Stomach (tissue), 9 donors: ENCODE measurements around the gene C2orf92. TPM values are rescaled to one million over a fixed set of nuclear protein-coding genes. Genes with fewer than 3 reads are reported as not detected.

Source experiments
- DNase-seq, 2 donors: peaks; one replicate each; pipeline versions ENCODE4 v3.0.0 to v3.0.0-alpha.2; 2013 to 2019
- H3K27ac ChIP-seq, 5 donors: fragments of 200-600 bp in 4 of 5; sonication (generic) in 4 of 5; one replicate each; pipeline ENCODE4 v1.5.1; 2013 to 2019; ENCODE audit warnings: mild to moderate bottlenecking in 1 of 5, moderate library complexity in 1 of 5
- H3K27me3 ChIP-seq, 3 donors: fragments of 200-600 bp; sonication (generic); one replicate each; pipeline ENCODE4 v1.5.1; 2017 to 2019; ENCODE audit warnings: mixed run types in 1 of 3
- H3K36me3 ChIP-seq, 4 donors: fragments of 200-600 bp; sonication (generic); 1 replicate in 3 of 4; 2 replicates in 1 of 4; pipeline ENCODE4 v1.5.1; 2016 to 2019
- H3K4me1 ChIP-seq, 4 donors: fragments of 200-600 bp; sonication (generic); one replicate each; pipeline ENCODE4 v1.5.1; 2016 to 2019
- H3K4me3 ChIP-seq, 4 donors: fragments of 200-600 bp; sonication (generic) in 3 of 4; one replicate each; pipeline ENCODE4 v1.5.1; 2016 to 2019; ENCODE audit warnings: mild to moderate bottlenecking in 1 of 4
- H3K9me3 ChIP-seq, 4 donors: fragments of 200-600 bp; sonication (generic); one replicate each; pipeline ENCODE4 v1.5.1; 2016 to 2019
- CTCF ChIP-seq, 7 experiments: fragments of 450-650 bp in 4 of 7; fragments of 200-600 bp in 3 of 7; sonication (generic) in 3 of 7; IDR thresholded peaks; one replicate each; pipeline ENCODE4 v1.5.1; 2016 to 2019; ENCODE audit warnings: antibody characterized with exemption in 7 of 7, control low read depth in 2 of 7, mild to moderate bottlenecking in 1 of 7
- EP300 ChIP-seq: sonication (generic); formaldehyde crosslinking; IDR thresholded peaks from one replicate; pipeline ENCODE4 v1.6.1; 2017; ENCODE audit warnings: antibody characterized with exemption
- POLR2A ChIP-seq, 4 donors: fragments of 450-650 bp; IDR thresholded peaks; one replicate each; pipeline ENCODE4 v1.6.1; 2016; ENCODE audit warnings: antibody characterized with exemption in 4 of 4, control low read depth in 2 of 4, mild to moderate bottlenecking in 1 of 4, moderate library complexity in 1 of 4
- POLR2AphosphoS5 ChIP-seq, 3 donors: sonication (generic); formaldehyde crosslinking; IDR thresholded peaks; one replicate each; pipeline ENCODE4 v1.6.1; 2016; ENCODE audit warnings: antibody characterized with exemption in 3 of 3
- WGBS, 5 donors: extraction: QIAGEN DNeasy Blood & Tissue Kit in 3 of 5; methylation state at CpG; one replicate each; pipeline versions ENCODE4 v1.1.5 to v1.1.7; 2013 to 2018; 5-methylcytosine and 5-hydroxymethylcytosine counted together
- intact Hi-C: fragments of 100-400 bp; cut with DNase I; formaldehyde crosslinking; loops from one replicate; pipeline ENCODE4 v1.15.1; 2023; ENCODE audit warnings: low total_unique reads
- polyA plus RNA-seq, 3 donors: library from polyadenylated mRNA; stranded (reverse); fragments of 200-250 nt; gene quantifications; one replicate each; pipeline ENCODE4 v1.2.3, GENCODE V29; 2013
- total RNA-seq, 5 donors: library from RNA; depleted of rRNA; stranded (reverse); fragments of >200 nt; gene quantifications; one replicate each; pipeline versions ENCODE4 v1.1.0 to v1.2.3, GENCODE V29; 2014 to 2016
- donor health status: healthy with polysubstance abuse.
- donor health status: Bipolar disorder and iron deficiency.
- donor health status: healthy.

Gene C2orf92
- total and polyA plus RNA-seq, 8 donors = 2.3 to 35.3 (median 6.0) TPM; not detected in 2

- 93 to 100% (median 98%) methylated on average over 2 of the region's 2 CpGs for WGBS, 5 donors
- intact Hi-C loops = no loop called here
Measured at GRCh38 chr2:97654791-97655190, 14.7 kb upstream of the C2orf92 start.

GRCh38 chr2:97656129-97656755 is 13.3 kb upstream of the C2orf92 start:
- Histone ChIP-seq H3K36me3 (peaks cover 35 to 78% (median 66%) of the 10 kb centered on the region in 4 donors), H3K27me3 (no peaks in the 10 kb centered on the region), H3K4me3 (no peak overlapping the region), H3K9me3 (peaks cover 0 to 5% (median 0%) of the 10 kb centered on the region in 4 donors), H3K4me1 (peaks cover 0 to 16% (median 11%) of the 10 kb centered on the region in 4 donors), H3K27ac (no peak overlapping the region)
- TF ChIP-seq EP300 (no peak), POLR2AphosphoS5 (IDR thresholded peaks at IDR 0.05) (no peak), CTCF (IDR thresholded peaks at IDR 0.05) (no peak), POLR2A (IDR thresholded peaks at IDR 0.05) (no peak)
- no peak for DNase-seq
- WGBS, 5 donors = 93 to 98% (median 98%) methylated on average over 5 to 7 of the region's 7 CpGs
- intact Hi-C loops = no loop called here

More at GRCh38 chr2:97654791-97655190, 14.7 kb upstream of the C2orf92 start:
- H3K27me3 ChIP-seq = no peaks in the 10 kb centered on the region
- H3K9me3 ChIP-seq = peaks cover 0 to 5% (median 0%) of the 10 kb centered on the region in 4 donors
- H3K4me3 ChIP-seq = no peak overlapping the region
- no peak for TF ChIP-seq EP300
- TF ChIP-seq POLR2A (IDR thresholded peaks at IDR 0.05) = no peak
- no peak for TF ChIP-seq POLR2AphosphoS5 (IDR thresholded peaks at IDR 0.05)
- no peak for TF ChIP-seq CTCF (IDR thresholded peaks at IDR 0.05)
- no peak overlapping the region for H3K27ac ChIP-seq
- peaks cover 0 to 2% (median under 1%) of the 10 kb centered on the region in 4 donors for H3K4me1 ChIP-seq
- peaks cover 35 to 81% (median 65%) of the 10 kb centered on the region in 4 donors for H3K36me3 ChIP-seq
- no peak for DNase-seq

- Histone ChIP-seq H3K4me3 (no peak overlapping the region), H3K9me3 (peaks cover 0 to 5% (median 0%) of the 10 kb centered on the region in 4 donors), H3K27me3 (no peaks in the 10 kb centered on the region), H3K4me1 (peaks cover 6 to 24% (median 19%) of the 10 kb centered on the region in 4 donors), H3K36me3 (peaks cover 35 to 78% (median 66%) of the 10 kb centered on the region in 4 donors), H3K27ac (no peak overlapping the region)
- DNase-seq = no peak
- 80 to 92% (median 86%) methylated on average over 13 to 15 of the region's 15 CpGs for WGBS, 5 donors
- TF ChIP-seq CTCF (IDR thresholded peaks at IDR 0.05) (no peak), EP300 (no peak), POLR2A (IDR thresholded peaks at IDR 0.05) (no peak), POLR2AphosphoS5 (IDR thresholded peaks at IDR 0.05) (no peak)
- intact Hi-C loops = no loop called here
Measured at GRCh38 chr2:97656905-97657587, 12.5 kb upstream of the C2orf92 start.

- Histone ChIP-seq H3K27ac (no peak overlapping the region), H3K4me1 (peaks cover 17 to 35% (median 30%) of the 10 kb centered on the region in 4 donors), H3K36me3 (peaks cover 35 to 77% (median 66%) of the 10 kb centered on the region in 4 donors), H3K27me3 (no peaks in the 10 kb centered on the region), H3K4me3 (no peak overlapping the region), H3K9me3 (peaks cover 0 to 5% (median 0%) of the 10 kb centered on the region in 4 donors)
- DNase-seq = no peak
- WGBS, 5 donors = 92 to 96% (median 95%) methylated on average over 30 to 37 of the region's 37 CpGs
- intact Hi-C loops = no loop called here
- no peak for TF ChIP-seq EP300
- TF ChIP-seq POLR2A (IDR thresholded peaks at IDR 0.05) = no peak
- no peak for TF ChIP-seq CTCF (IDR thresholded peaks at IDR 0.05)
- TF ChIP-seq POLR2AphosphoS5 (IDR thresholded peaks at IDR 0.05) = no peak
Measured at GRCh38 chr2:97657986-97658690, 11.4 kb upstream of the C2orf92 start.
